Peyer's patch (tissue), 4 donors: ENCODE measurements around the gene METTL17.
"Not testable (repeated sequence)": the region's sequence is repeated elsewhere in the genome, so short reads cannot be mapped to it uniquely, and the experiment has no call there.

ENCODE experiments used
- POLR2A ChIP-seq, 2 donors: fragments of 450-650 bp; IDR thresholded peaks; one replicate each; pipeline ENCODE4 v1.5.1; 2017; ENCODE audit warnings: antibody characterized with exemption in 2 of 2, mild to moderate bottlenecking in 2 of 2, moderate library complexity in 2 of 2
- TF ChIP-seq, protein P1 (sequence below), 6 experiments: fragments of 450-650 bp in 4 of 6; fragments of 200-600 bp in 2 of 6; sonication (generic) in 1 of 6; IDR thresholded peaks; one replicate each; pipeline ENCODE4 v1.5.1; 2017 to 2019; ENCODE audit warnings: antibody characterized with exemption in 6 of 6, mild to moderate bottlenecking in 3 of 6, moderate library complexity in 1 of 6

- TF ChIP-seq, protein P1, sequence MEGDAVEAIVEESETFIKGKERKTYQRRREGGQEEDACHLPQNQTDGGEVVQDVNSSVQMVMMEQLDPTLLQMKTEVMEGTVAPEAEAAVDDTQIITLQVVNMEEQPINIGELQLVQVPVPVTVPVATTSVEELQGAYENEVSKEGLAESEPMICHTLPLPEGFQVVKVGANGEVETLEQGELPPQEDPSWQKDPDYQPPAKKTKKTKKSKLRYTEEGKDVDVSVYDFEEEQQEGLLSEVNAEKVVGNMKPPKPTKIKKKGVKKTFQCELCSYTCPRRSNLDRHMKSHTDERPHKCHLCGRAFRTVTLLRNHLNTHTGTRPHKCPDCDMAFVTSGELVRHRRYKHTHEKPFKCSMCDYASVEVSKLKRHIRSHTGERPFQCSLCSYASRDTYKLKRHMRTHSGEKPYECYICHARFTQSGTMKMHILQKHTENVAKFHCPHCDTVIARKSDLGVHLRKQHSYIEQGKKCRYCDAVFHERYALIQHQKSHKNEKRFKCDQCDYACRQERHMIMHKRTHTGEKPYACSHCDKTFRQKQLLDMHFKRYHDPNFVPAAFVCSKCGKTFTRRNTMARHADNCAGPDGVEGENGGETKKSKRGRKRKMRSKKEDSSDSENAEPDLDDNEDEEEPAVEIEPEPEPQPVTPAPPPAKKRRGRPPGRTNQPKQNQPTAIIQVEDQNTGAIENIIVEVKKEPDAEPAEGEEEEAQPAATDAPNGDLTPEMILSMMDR (IDR thresholded peaks at IDR 0.05): not testable (repeated sequence)
- TF ChIP-seq POLR2A (IDR thresholded peaks at IDR 0.05): not testable (repeated sequence)
Observed at GRCh38 chr14:20954736-20955537, 34.8 kb upstream of the METTL17 start, which contains the start of gene RNASE2.
